Smooth muscle cell (in vitro differentiated cells): Measurements from ENCODE around the gene FSHR. TPM values are rescaled to one million over a fixed set of nuclear protein-coding genes. Genes with fewer than 3 reads are reported as not detected.

ENCODE experiments used
- DNase-seq: peaks from one replicate; lab custom pipeline; 2025; ENCODE audit not compliant: unreplicated experiment; lab: John Stamatoyannopoulos, UW
- H2AFZ ChIP-seq: fragments of 200-600 bp; sonication (generic); 2 replicates; pipeline ENCODE4 v1.6.0; 2016; ENCODE audit warnings: antibody characterized with exemption, low read depth, mild to moderate bottlenecking
- H3F3A ChIP-seq: fragments of 200-600 bp; sonication (generic); 2 replicates; pipeline ENCODE4 v1.6.0; 2017; ENCODE audit warnings: antibody characterized with exemption, low read depth
- H3K27ac ChIP-seq: fragments of 200-600 bp; sonication (generic); 2 replicates; pipeline ENCODE4 v1.5.1; 2016; ENCODE audit warnings: low read depth, mild to moderate bottlenecking
- H3K27me3 ChIP-seq: fragments of 200-600 bp; sonication (generic); 2 replicates; pipeline ENCODE4 v1.6.1; 2016; ENCODE audit warnings: low read depth, mild to moderate bottlenecking
- H3K36me3 ChIP-seq: fragments of 200-600 bp; sonication (generic); 2 replicates; pipeline ENCODE4 v1.5.1; 2016; ENCODE audit warnings: low read depth
- H3K4me1 ChIP-seq: fragments of 200-600 bp; sonication (generic); 2 replicates; pipeline ENCODE4 v1.5.1; 2016; ENCODE audit warnings: low read depth
- H3K4me2 ChIP-seq: fragments of 200-600 bp; sonication (generic); 2 replicates; pipeline ENCODE4 v1.6.0; 2016; ENCODE audit warnings: mild to moderate bottlenecking
- H3K4me3 ChIP-seq: fragments of 200-600 bp; sonication (generic); 2 replicates; pipeline ENCODE4 v1.5.1; 2016; ENCODE audit warnings: mild to moderate bottlenecking
- H3K79me2 ChIP-seq: fragments of 200-600 bp; sonication (generic); 2 replicates; pipeline ENCODE4 v1.6.0; 2016; ENCODE audit warnings: low read depth, mild to moderate bottlenecking
- H3K9ac ChIP-seq: fragments of 200-600 bp; sonication (generic); 2 replicates; pipeline ENCODE4 v1.6.0; 2016; ENCODE audit warnings: low read depth
- H3K9me3 ChIP-seq: fragments of 200-600 bp; sonication (generic); replicated peaks from 2 replicates; pipeline ENCODE4 v1.5.1; 2016; ENCODE audit warnings: low read depth
- H4K20me1 ChIP-seq: fragments of 200-600 bp; sonication (generic); 2 replicates; pipeline ENCODE4 v1.6.0; 2016; ENCODE audit warnings: low read depth
- WGBS: methylation state at CpG from one replicate; pipeline ENCODE4 v1.1.7; 2016; ENCODE audit warnings: low lambda C conversion rate; 5-methylcytosine and 5-hydroxymethylcytosine counted together
- polyA plus RNA-seq: library from polyadenylated mRNA; unstranded; fragments of >200 nt; fragmentation: Nextera tagmentation; extraction: Ambion mirVana; gene quantifications from 2 replicates; pipeline ENCODE4 v1.2.1, GENCODE V29; 2016
- total RNA-seq: library from RNA; depleted of rRNA; stranded (reverse); fragments of >200 nt; gene quantifications from 2 replicates; pipeline ENCODE4 v1.2.3, GENCODE V29; 2014
- TF ChIP-seq, protein P1 (sequence below): fragments of 200-600 bp; sonication (generic); IDR thresholded peaks from 2 replicates; pipeline ENCODE4 v1.5.1; 2017; ENCODE audit warnings: borderline replicate concordance, mild to moderate bottlenecking, antibody characterized with exemption; ENCODE audit not compliant: insufficient read depth, poor library complexity, severe bottlenecking

The FSHR gene
- total and polyA plus RNA-seq, 2 experiments from 2014 or later = not detected

DNA sequence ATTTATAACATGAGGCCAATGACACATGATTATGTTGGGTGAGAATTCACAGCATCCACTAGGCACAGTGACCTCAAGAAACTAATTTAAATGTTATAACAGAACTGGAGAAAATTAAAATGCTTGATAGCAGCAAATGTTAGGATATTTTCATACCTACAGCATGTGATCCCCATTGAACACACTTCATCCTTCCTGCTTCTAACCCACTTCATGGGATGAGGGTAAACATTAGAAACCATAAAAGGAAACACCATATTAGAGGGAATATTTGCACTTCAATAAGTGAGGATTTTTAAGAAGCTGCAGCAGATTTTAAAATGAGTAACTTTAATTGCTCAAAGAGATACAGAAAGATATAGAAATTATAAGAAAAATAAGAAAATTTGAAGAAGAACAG lies 117.1 kb downstream of the FSHR start:
- H3K36me3 ChIP-seq = no peaks in the 10 kb centered on the region
- H3K9me3 ChIP-seq = no peaks in the 10 kb centered on the region
- no peak overlapping the region for H3K4me2 ChIP-seq
- no peak overlapping the region for H3K27ac ChIP-seq
- H2AFZ ChIP-seq = no peak overlapping the region
- no peaks in the 10 kb centered on the region for H3F3A ChIP-seq
- no peaks in the 10 kb centered on the region for H4K20me1 ChIP-seq
- TF ChIP-seq, protein P1, sequence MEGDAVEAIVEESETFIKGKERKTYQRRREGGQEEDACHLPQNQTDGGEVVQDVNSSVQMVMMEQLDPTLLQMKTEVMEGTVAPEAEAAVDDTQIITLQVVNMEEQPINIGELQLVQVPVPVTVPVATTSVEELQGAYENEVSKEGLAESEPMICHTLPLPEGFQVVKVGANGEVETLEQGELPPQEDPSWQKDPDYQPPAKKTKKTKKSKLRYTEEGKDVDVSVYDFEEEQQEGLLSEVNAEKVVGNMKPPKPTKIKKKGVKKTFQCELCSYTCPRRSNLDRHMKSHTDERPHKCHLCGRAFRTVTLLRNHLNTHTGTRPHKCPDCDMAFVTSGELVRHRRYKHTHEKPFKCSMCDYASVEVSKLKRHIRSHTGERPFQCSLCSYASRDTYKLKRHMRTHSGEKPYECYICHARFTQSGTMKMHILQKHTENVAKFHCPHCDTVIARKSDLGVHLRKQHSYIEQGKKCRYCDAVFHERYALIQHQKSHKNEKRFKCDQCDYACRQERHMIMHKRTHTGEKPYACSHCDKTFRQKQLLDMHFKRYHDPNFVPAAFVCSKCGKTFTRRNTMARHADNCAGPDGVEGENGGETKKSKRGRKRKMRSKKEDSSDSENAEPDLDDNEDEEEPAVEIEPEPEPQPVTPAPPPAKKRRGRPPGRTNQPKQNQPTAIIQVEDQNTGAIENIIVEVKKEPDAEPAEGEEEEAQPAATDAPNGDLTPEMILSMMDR = no peak
- H3K27me3 ChIP-seq = no peaks in the 10 kb centered on the region
- no peak overlapping the region for H3K4me3 ChIP-seq
- H3K9ac ChIP-seq = no peak overlapping the region
- DNase-seq = no peak
- H3K4me1 ChIP-seq = no peaks in the 10 kb centered on the region
- H3K79me2 ChIP-seq = no peaks in the 10 kb centered on the region

DNA sequence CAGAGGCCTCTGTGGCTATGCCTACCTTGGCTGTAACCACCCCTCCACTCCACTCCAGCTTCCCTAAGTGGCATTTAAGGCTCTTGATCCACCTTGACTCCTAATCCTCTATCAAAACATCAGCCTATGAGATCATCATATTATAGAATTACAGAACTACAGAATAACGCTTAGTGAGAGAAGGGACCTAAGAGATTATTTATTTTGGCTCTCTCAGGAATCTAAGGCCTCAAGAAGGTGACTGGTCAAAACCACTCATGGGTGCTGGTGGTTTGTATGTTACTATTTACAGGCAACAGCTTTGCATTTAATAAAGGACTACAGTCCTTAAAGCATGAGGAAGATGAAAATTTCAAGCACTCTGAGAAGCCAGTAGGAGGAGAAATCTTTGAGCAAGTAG lies 118.8 kb downstream of the FSHR start:
- Histone ChIP-seq H3K4me2 (no peak overlapping the region), H3K27me3 (no peaks in the 10 kb centered on the region), H3K27ac (no peak overlapping the region), H3K9me3 (no peaks in the 10 kb centered on the region), H3K4me1 (no peaks in the 10 kb centered on the region), H3K4me3 (no peak overlapping the region), H4K20me1 (no peaks in the 10 kb centered on the region), H3F3A (no peaks in the 10 kb centered on the region), H3K36me3 (no peaks in the 10 kb centered on the region), H3K79me2 (no peaks in the 10 kb centered on the region), H3K9ac (no peak overlapping the region), H2AFZ (no peak overlapping the region)
- TF ChIP-seq, protein P1 = no peak
- DNase-seq = no peak
- WGBS = 87% methylated on average over 1 of the region's 1 CpG

DNA sequence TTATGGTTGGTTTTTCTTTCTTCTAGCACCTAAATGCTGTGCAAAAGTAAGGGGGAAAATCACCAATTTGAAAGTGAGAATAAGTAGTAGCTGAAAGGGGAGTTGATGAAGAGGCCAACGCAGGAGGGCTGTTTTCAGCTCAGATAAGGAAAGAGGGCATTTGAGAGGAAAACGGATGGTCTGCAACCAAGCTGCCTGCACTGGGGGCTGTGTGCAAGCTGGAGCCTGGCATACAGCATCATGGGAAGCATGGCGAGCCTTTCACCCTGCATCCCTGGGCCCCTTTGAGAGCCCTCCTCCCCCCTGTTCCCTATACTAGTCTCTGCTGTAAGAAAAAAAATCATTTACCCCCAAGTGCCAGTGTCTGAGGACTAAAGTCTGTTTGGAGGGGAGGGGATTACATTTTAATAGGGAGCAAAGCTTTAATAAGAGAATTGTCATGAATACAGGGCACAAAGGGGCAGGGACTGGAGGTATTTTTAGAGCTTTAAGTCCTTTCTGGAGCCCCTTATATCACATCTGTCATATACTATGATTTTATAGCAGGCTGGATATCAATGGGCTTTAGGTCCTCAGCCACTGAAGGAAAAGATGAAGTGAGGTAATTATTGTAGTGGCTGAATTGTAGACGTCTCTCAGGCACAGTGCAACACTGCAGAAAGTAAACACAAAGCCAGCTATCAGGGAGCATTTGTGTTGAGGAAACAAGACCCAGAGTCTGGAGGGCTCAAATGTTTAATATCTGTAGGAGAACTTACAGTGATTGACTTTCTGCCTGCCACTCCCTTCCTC lies 120.7 kb downstream of the FSHR start:
- no peaks in the 10 kb centered on the region for H3F3A ChIP-seq
- H3K4me3 ChIP-seq = no peak overlapping the region
- WGBS = 55% methylated on average over 4 of the region's 4 CpGs
- H3K36me3 ChIP-seq = no peaks in the 10 kb centered on the region
- no peak overlapping the region for H2AFZ ChIP-seq
- H3K27ac ChIP-seq = no peak overlapping the region
- H3K9ac ChIP-seq = no peak overlapping the region
- no peaks in the 10 kb centered on the region for H3K4me1 ChIP-seq
- TF ChIP-seq, protein P1 = no peak
- no peak overlapping the region for H3K4me2 ChIP-seq
- H3K9me3 ChIP-seq = no peaks in the 10 kb centered on the region
- no peaks in the 10 kb centered on the region for H3K27me3 ChIP-seq
- DNase-seq = no peak
- H4K20me1 ChIP-seq = no peaks in the 10 kb centered on the region
- no peaks in the 10 kb centered on the region for H3K79me2 ChIP-seq

DNA sequence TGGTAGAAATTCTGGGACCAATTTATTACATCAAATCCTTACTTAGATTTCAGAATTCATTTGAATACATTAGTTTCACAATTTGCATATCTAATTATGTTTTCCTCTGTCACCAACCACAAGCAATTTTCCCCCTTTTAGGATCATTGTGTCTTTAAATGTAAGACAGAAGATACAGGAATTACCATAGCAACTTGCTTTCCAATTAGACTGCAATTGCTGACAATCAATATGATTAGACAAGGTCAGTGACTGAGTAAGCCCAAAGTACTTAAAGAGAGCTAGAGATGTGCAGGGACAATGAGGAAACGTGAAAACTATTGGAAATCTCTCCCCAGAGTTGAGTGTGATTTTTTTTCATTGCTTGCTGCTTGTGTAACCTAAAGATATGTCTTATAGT lies 121.4 kb downstream of the FSHR start:
- H3K4me3 ChIP-seq = no peak overlapping the region
- no peaks in the 10 kb centered on the region for H3K27me3 ChIP-seq
- no peaks in the 10 kb centered on the region for H3K4me1 ChIP-seq
- H3K9ac ChIP-seq = no peak overlapping the region
- TF ChIP-seq, protein P1 = no peak
- no peaks in the 10 kb centered on the region for H3K9me3 ChIP-seq
- 67% methylated on average over 1 of the region's 1 CpG for WGBS
- no peak overlapping the region for H3K4me2 ChIP-seq
- H3F3A ChIP-seq = no peaks in the 10 kb centered on the region
- DNase-seq = no peak
- no peaks in the 10 kb centered on the region for H3K79me2 ChIP-seq
- no peak overlapping the region for H2AFZ ChIP-seq
- H3K36me3 ChIP-seq = no peaks in the 10 kb centered on the region
- no peaks in the 10 kb centered on the region for H4K20me1 ChIP-seq
- no peak overlapping the region for H3K27ac ChIP-seq
